Panc1 (cell line): ENCODE data around the gene MDH2. TPM values are rescaled to one million over a fixed set of nuclear protein-coding genes. Genes with fewer than 3 reads are reported as not detected.

Source experiments
- ATAC-seq: fragments of 200-7000 bp; cut with Tn5 transposase; 2 replicates; pipeline ENCODE4 v1.9.1; 2020; ENCODE audit warnings: mild to moderate bottlenecking, moderate library complexity
- BruUV-seq: library from RNA; stranded (reverse); fragments of 400-500 nt; replicated peaks from 2 replicates; lab custom pipeline; 2021; lab: Mats Ljungman, UMichigan
- CTCF ChIA-PET: fragments of 300-600 bp; sonication (Branson Sonifier 250); formaldehyde crosslinking; loops from one replicate; lab custom pipeline; 2022; ENCODE audit warnings: antibody characterized with exemption; lab: Charles Lee
- POLR2A ChIA-PET: fragments of 300-600 bp; sonication (Branson Sonifier 250); formaldehyde crosslinking; loops from one replicate; lab custom pipeline; 2022; ENCODE audit warnings: antibody characterized with exemption; lab: Charles Lee
- DNase-seq: peaks from one replicate; pipeline ENCODE4 v3.0.0-alpha.2; 2010; ENCODE audit warnings: low read depth, low spot score
- H3K27ac ChIP-seq: 2 replicates; pipeline ENCODE4 v1.5.1; 2011; ENCODE audit warnings: mild to moderate bottlenecking, low read length, inconsistent platforms
- H3K27me3 ChIP-seq: fragments of 200-500 bp; sonication (Bioruptor generic); 2 replicates; pipeline ENCODE4 v1.6.0; 2014; ENCODE audit warnings: low read length, inconsistent platforms; ENCODE audit not compliant: control insufficient read depth, insufficient read depth
- H3K36me3 ChIP-seq: fragments of 200-500 bp; sonication (Bioruptor generic); 2 replicates; pipeline ENCODE4 v1.5.1; 2014; ENCODE audit warnings: inconsistent platforms, mild to moderate bottlenecking, low read length, moderate library complexity; ENCODE audit not compliant: control insufficient read depth, insufficient read depth
- H3K4me1 ChIP-seq: 2 replicates; pipeline ENCODE4 v1.5.1; 2011; ENCODE audit warnings: inconsistent platforms, mild to moderate bottlenecking, low read length, moderate library complexity; ENCODE audit not compliant: control insufficient read depth, insufficient read depth
- H3K4me3 ChIP-seq, 2 experiments: 2 replicates each; pipeline ENCODE4 v1.5.1; 2011 to 2012; ENCODE audit warnings: low read depth in 2 of 2, low read length in 2 of 2, mild to moderate bottlenecking in 2 of 2, inconsistent platforms in 1 of 2, moderate library complexity in 1 of 2
- H3K9me3 ChIP-seq: fragments of 200-500 bp; sonication (Bioruptor generic); 2 replicates; pipeline ENCODE4 v1.5.1; 2014; ENCODE audit warnings: low read depth, mild to moderate bottlenecking, inconsistent platforms, low read length, moderate library complexity; ENCODE audit not compliant: control insufficient read depth, insufficient read depth
- CTCF ChIP-seq: fragments of 450-650 bp; IDR thresholded peaks from 2 replicates; pipeline ENCODE4 v1.5.1; 2017; ENCODE audit warnings: mild to moderate bottlenecking
- POLR2AphosphoS5 ChIP-seq: IDR thresholded peaks from 2 replicates; pipeline ENCODE4 v1.6.1; 2012; ENCODE audit warnings: mild to moderate bottlenecking, low read depth, low read length, moderate library complexity
- SIN3A ChIP-seq: IDR thresholded peaks from 2 replicates; pipeline ENCODE4 v1.6.1; 2012; ENCODE audit warnings: low read depth, mild to moderate bottlenecking, low read length, moderate library complexity, borderline replicate concordance; ENCODE audit not compliant: insufficient read depth
- TCF7L2 ChIP-seq: IDR thresholded peaks from 2 replicates; pipeline ENCODE4 v1.6.1; 2011; ENCODE audit warnings: mild to moderate bottlenecking, low read depth, low read length, inconsistent platforms
- in situ Hi-C: cut with HindIII; loops from 2 replicates; pipeline ENCODE4 v1.10.0; 2016; ENCODE audit warnings: low sequenced_read_pairs, low pct_unique_long_range_greater_than_20kb
- intact Hi-C: fragments of 100-400 bp; cut with micrococcal nuclease; formaldehyde crosslinking; loops from one replicate; pipeline ENCODE4 v1.10.0; 2022; ENCODE audit not compliant: unreplicated experiment
- total RNA-seq: library from RNA; stranded (reverse); gene quantifications from one replicate; pipeline ENCODE4 v1.2.1, GENCODE V29; 2021; ENCODE audit not compliant: unreplicated experiment
- TF ChIP-seq, protein P1 (sequence below), 2 experiments: IDR thresholded peaks; 2 replicates each; pipeline ENCODE4 v1.6.1; 2011 to 2012; ENCODE audit warnings: low read depth in 2 of 2, control low read depth in 1 of 2, low read length in 1 of 2, mild to moderate bottlenecking in 1 of 2, moderate library complexity in 1 of 2; ENCODE audit not compliant: insufficient read depth in 1 of 2

The MDH2 gene
- total RNA-seq, 1 experiment from 2014 or later, result 365 TPM

- no TSS peak for BruUV-seq
- Histone ChIP-seq H3K36me3 (peaks cover 22% of the 10 kb centered on the region), H3K9me3 (no peaks in the 10 kb centered on the region), H3K4me3 (no peak overlapping the region), H3K27ac (no peak overlapping the region), H3K4me1 (peaks cover 10% of the 10 kb centered on the region), H3K27me3 (no peaks in the 10 kb centered on the region)
- intact Hi-C loops, result no loop called here
- no peak for DNase-seq
- ATAC-seq, result no peak
- in situ Hi-C loops, result no loop called here
- ChIA-PET POLR2A (no interaction called here), CTCF (no interaction called here)
- TF ChIP-seq TCF7L2 (no peak), CTCF (no peak), SIN3A (no peak), POLR2AphosphoS5 (no peak)
- TF ChIP-seq, protein P1, sequence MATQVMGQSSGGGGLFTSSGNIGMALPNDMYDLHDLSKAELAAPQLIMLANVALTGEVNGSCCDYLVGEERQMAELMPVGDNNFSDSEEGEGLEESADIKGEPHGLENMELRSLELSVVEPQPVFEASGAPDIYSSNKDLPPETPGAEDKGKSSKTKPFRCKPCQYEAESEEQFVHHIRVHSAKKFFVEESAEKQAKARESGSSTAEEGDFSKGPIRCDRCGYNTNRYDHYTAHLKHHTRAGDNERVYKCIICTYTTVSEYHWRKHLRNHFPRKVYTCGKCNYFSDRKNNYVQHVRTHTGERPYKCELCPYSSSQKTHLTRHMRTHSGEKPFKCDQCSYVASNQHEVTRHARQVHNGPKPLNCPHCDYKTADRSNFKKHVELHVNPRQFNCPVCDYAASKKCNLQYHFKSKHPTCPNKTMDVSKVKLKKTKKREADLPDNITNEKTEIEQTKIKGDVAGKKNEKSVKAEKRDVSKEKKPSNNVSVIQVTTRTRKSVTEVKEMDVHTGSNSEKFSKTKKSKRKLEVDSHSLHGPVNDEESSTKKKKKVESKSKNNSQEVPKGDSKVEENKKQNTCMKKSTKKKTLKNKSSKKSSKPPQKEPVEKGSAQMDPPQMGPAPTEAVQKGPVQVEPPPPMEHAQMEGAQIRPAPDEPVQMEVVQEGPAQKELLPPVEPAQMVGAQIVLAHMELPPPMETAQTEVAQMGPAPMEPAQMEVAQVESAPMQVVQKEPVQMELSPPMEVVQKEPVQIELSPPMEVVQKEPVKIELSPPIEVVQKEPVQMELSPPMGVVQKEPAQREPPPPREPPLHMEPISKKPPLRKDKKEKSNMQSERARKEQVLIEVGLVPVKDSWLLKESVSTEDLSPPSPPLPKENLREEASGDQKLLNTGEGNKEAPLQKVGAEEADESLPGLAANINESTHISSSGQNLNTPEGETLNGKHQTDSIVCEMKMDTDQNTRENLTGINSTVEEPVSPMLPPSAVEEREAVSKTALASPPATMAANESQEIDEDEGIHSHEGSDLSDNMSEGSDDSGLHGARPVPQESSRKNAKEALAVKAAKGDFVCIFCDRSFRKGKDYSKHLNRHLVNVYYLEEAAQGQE (IDR thresholded peaks at IDR 0.05; ENCODE audit: insufficient read depth in 1 of 2, low read depth in 2 of 2, low read length in 1 of 2), result no peak
Observed at GRCh38 chr7:76063114-76063513, 15.2 kb downstream of the MDH2 start.

- DNase-seq, result no peak
- CTCF ChIA-PET, result no interaction called here
- peaks cover 18% of the 10 kb centered on the region for H3K36me3 ChIP-seq
Observed at GRCh38 chr7:76063525-76063924, 15.6 kb downstream of the MDH2 start.

More at GRCh38 chr7:76063525-76063924, 15.6 kb downstream of the MDH2 start:
- TF ChIP-seq CTCF (no peak), POLR2AphosphoS5 (no peak), TCF7L2 (no peak), SIN3A (no peak)
- TF ChIP-seq, protein P1 (IDR thresholded peaks at IDR 0.05; ENCODE audit: insufficient read depth in 1 of 2, low read depth in 2 of 2, low read length in 1 of 2), result no peak
- no peak for ATAC-seq
- no peaks in the 10 kb centered on the region for H3K9me3 ChIP-seq
- in situ Hi-C loops, result no loop called here
- no peaks in the 10 kb centered on the region for H3K27me3 ChIP-seq
- POLR2A ChIA-PET, result no interaction called here
- intact Hi-C loops, result no loop called here
- H3K27ac ChIP-seq, result no peak overlapping the region
- H3K4me1 ChIP-seq, result peaks cover 10% of the 10 kb centered on the region
- BruUV-seq, result no TSS peak
- no peak overlapping the region for H3K4me3 ChIP-seq
